MCF 10A (cell line): ENCODE measurements around the gene RHBDD3. TPM values are rescaled to one million over a fixed set of nuclear protein-coding genes. Genes with fewer than 3 reads are reported as not detected.
A peak's percentile ranks its signal among the peaks of the same experiment; 100 is the strongest.

Source experiments
- Bru-seq: library from RNA; stranded (reverse); fragments of 400-500 nt; gene quantifications from one replicate; lab custom pipeline; 2021; lab: Mats Ljungman, UMichigan
- BruChase-seq, 2 experiments: library from RNA; stranded (reverse); fragments of 400-500 nt; gene quantifications; one replicate each; lab custom pipeline; 2021; lab: Mats Ljungman, UMichigan
- BruUV-seq: library from RNA; stranded (reverse); fragments of 400-500 nt; replicated peaks from 2 replicates; lab custom pipeline; 2021; lab: Mats Ljungman, UMichigan
- CTCF ChIA-PET: fragments of 300-600 bp; sonication (Branson Sonifier 250); formaldehyde crosslinking; extraction: SDS; loops from one replicate; lab custom pipeline; 2021; ENCODE audit warnings: antibody characterized with exemption, inconsistent platforms; lab: Yijun Ruan, JAX
- POLR2A ChIA-PET: fragments of 300-600, 350-650 bp; sonication (Branson Sonifier 250); formaldehyde crosslinking; extraction: SDS; loops from one replicate; lab custom pipeline; 2020; ENCODE audit warnings: antibody characterized with exemption, inconsistent platforms; lab: Yijun Ruan, JAX
- DNase-seq: peaks from one replicate; pipeline ENCODE4 v3.0.0-alpha.2; 2018; ENCODE audit not compliant: unreplicated experiment
- H3K27ac Mint-ChIP-seq: one replicate; pipeline ENCODE4 v1.8.0; 2022; ENCODE audit warnings: mild to moderate bottlenecking, low read depth, mixed read lengths; ENCODE audit not compliant: unreplicated experiment
- H3K27me3 Mint-ChIP-seq: one replicate; pipeline ENCODE4 v1.8.0; 2022; ENCODE audit warnings: mixed read lengths; ENCODE audit not compliant: insufficient read depth, unreplicated experiment
- H3K36me3 Mint-ChIP-seq: one replicate; pipeline ENCODE4 v1.8.0; 2022; ENCODE audit warnings: mild to moderate bottlenecking, moderate library complexity, mixed read lengths; ENCODE audit not compliant: insufficient read depth, unreplicated experiment
- H3K4me1 Mint-ChIP-seq: one replicate; pipeline ENCODE4 v1.8.0; 2022; ENCODE audit warnings: mixed read lengths; ENCODE audit not compliant: insufficient read depth, unreplicated experiment
- H3K4me3 Mint-ChIP-seq: one replicate; pipeline ENCODE4 v1.8.0; 2022; ENCODE audit warnings: mild to moderate bottlenecking, moderate library complexity, mixed read lengths; ENCODE audit not compliant: unreplicated experiment
- H3K9me3 Mint-ChIP-seq: one replicate; pipeline ENCODE4 v1.8.0; 2022; ENCODE audit warnings: mixed read lengths; ENCODE audit not compliant: unreplicated experiment
- CTCF ChIP-seq: fragments of 200-600 bp; IDR thresholded peaks from one replicate; pipeline ENCODE4 v1.8.0; 2022; ENCODE audit warnings: antibody characterized with exemption, mild to moderate bottlenecking; ENCODE audit not compliant: unreplicated experiment
- intact Hi-C: fragments of 100-400 bp; cut with micrococcal nuclease; formaldehyde crosslinking; loops from 2 replicates; pipeline ENCODE4 v1.14.1; 2022
- long read RNA-seq: library from polyadenylated mRNA; stranded (forward); transcript quantifications from one replicate; pipeline ENCODE4 v2.0.0, GENCODE V29; 2022
- total RNA-seq: library from RNA; stranded (reverse); gene quantifications from 2 replicates; pipeline ENCODE4 v1.2.3, GENCODE V29; 2022

RHBDD3 gene
- total RNA-seq (32.5 and 48.0 TPM in 2 replicates), Bru-seq, nascent RNA (percentile 72 among the genes with signal in this experiment), BruChase-seq, experiment 1, labeled RNA remaining after a 6-hour chase (percentile 68 among the genes with signal in this experiment), BruChase-seq, experiment 2, labeled RNA remaining after a 2-hour chase (percentile 70 among the genes with signal in this experiment)
- long read RNA-seq, transcript RHBDD3-201 (7 exons, 1,794 nt), result major isoform, 41 of 102 reads
- long read RNA-seq, partial matches to known transcripts, result 13 of 102 reads
- long read RNA-seq, other reads (novel, unspliced or antisense), result 46 of 102 reads

- Mint-ChIP-seq H3K4me1 (peaks cover 33% of the 10 kb centered on the region), H3K36me3 (peaks cover 53% of the 10 kb centered on the region), H3K4me3 (peak within 1 kb of the TSS; percentile 88), H3K27me3 (no peaks in the 10 kb centered on the region), H3K9me3 (no peaks in the 10 kb centered on the region), H3K27ac (peak within 1 kb of the TSS; percentile 99)
- POLR2A ChIA-PET, result interaction anchor here (0.5 to 1.4 kb wide), 8 partner anchors 9 to 1348 kb away, joined by 3 to 7 read pairs (median 4); partner anchors contain the start of genes GAS2L1, PITPNB and XBP1
- DNase-seq, result peak; percentile 96
- BruUV-seq, result no TSS peak
- intact Hi-C loops, result no loop called here
- CTCF ChIA-PET, result interaction anchor here (0.9 kb wide), 1 partner anchor 14 kb away, joined by 3 read pairs; no protein-coding TSS in a partner anchor
- no peak for TF ChIP-seq CTCF
Observed at GRCh38 chr22:29267858-29268510, at the start of gene RHBDD3, which contains the start of gene EWSR1. RHBDD3 (minus strand) TSS chr22:29267981; CDS start chr22:29265626, 2,355 bp downstream. EWSR1 (plus strand) TSS chr22:29268268; CDS start chr22:29268337, 69 bp downstream.

DNA sequence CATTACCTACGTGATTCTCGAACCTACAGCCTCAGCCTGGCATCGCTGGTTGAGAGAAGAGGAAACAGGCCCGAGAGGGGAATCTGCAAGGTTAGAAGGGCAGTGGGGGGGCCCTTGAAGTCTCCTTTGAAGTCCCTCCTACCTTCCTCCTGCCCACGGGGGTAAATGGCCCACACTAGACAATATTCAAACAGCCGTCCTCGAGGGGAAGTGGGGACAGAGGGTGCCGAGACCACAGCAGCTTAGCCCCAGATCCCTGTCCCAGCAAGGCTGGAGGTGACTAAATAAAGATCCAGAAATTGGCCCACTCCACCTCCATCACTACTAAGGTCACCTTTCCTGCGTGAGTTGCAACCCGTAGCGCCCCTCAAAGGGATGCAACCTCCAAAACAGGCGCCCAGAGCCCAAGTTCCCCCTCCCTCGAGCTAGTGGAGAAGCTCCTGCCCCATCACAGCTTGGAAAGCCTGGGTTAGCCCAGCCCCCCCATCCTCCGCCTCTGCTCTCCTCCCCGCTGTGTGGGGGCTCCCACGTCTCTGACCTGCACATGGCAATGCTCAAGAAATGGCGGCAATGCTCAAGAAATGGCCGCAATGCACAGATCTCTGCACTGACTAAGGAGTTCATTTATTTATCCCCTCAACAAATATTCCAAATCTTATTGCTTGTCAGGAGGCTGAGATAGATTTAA is 48.5 kb upstream of the RHBDD3 start:
- POLR2A ChIA-PET, result interaction anchor here (0.6 kb wide), 1 partner anchor 66 kb away, joined by 3 read pairs; no protein-coding TSS in a partner anchor
- intact Hi-C loops, result no loop called here
- Mint-ChIP-seq H3K27me3 (peaks cover 27% of the 10 kb centered on the region), H3K9me3 (no peaks in the 10 kb centered on the region), H3K27ac (no peak overlapping the region), H3K4me1 (peaks cover 9% of the 10 kb centered on the region), H3K36me3 (peaks cover 4% of the 10 kb centered on the region), H3K4me3 (no peak overlapping the region)
- DNase-seq, result no peak
- no peak for TF ChIP-seq CTCF
- no TSS peak for BruUV-seq
- CTCF ChIA-PET, result interaction anchor here (1.4 kb wide), 1 partner anchor 28 kb away, joined by 5 read pairs; no protein-coding TSS in a partner anchor

DNA sequence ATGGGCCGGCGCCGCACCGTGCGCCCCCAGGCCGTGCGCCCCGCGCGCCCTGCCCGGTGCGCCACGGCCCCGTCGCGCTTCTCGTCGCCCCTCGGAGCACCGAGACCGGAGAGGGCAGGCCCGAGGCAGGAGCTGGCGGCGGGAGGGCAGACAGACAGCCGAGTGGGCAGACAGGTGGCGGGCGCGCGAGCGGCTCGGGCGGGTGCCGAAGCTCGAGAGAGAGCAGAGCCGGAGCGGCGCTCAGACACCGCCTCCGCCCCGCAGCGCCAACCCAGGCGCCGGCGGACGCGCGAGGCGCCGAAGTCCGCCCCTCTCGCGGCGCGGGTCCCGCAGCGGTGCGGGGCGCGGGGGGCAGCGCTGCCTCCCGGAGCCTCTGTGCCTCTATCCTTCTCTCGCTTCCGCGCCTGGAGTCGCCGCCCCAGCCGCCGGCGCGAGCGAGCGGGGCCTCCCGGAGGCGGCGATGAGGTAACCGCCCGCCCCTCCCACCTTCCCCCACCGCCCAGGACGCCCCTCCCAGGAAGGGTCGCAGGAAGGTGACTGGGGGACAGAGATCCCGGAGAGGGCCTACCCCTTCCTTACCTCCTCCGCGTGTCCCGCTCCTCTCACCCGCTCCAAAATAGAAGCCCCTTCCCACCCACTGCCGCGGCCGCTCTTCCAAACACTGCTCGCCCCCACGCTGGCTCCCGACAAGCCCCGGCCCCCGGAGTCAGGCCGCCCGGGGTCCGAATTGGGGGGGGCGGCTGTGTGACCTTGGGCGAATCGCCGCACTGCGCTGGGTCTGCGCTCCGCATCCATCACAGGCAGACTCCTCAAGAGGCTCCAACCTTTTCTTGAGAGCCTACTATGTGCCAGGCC is 47.7 kb upstream of the RHBDD3 start, which contains the start of gene RASL10A:
Gene RASL10A, minus strand, starts transcription at position 412 of the 855 bp plus-strand sequence. CDS start 451 bp downstream, outside the sequence.
- BruUV-seq, result no TSS peak
- ChIA-PET CTCF (no interaction called here), POLR2A (no interaction called here)
- peaks cover 27% of the 10 kb centered on the region for H3K27me3 Mint-ChIP-seq
- TF ChIP-seq CTCF, result no peak
- intact Hi-C loops, result no loop called here
- no peaks in the 10 kb centered on the region for H3K9me3 Mint-ChIP-seq
- H3K4me3 Mint-ChIP-seq, result no peak within 1 kb of the TSS
- peaks cover 13% of the 10 kb centered on the region for H3K4me1 Mint-ChIP-seq
- H3K36me3 Mint-ChIP-seq, result peaks cover 4% of the 10 kb centered on the region
- DNase-seq, result no peak
- H3K27ac Mint-ChIP-seq, result no peak within 1 kb of the TSS
